HepG2 (cell line): ENCODE results near the gene TXNRD2. TPM values are rescaled to one million over a fixed set of nuclear protein-coding genes. Genes with fewer than 3 reads are reported as not detected.
A peak's percentile ranks its signal among the peaks of the same experiment; 100 is the strongest.

Experiments
- ATAC-seq: fragments of 200-7000 bp; cut with Tn5 transposase; 3 replicates; pipeline ENCODE4 v1.9.1; 2020; ENCODE audit warnings: mild to moderate bottlenecking, moderate library complexity
- BruUV-seq: library from RNA; stranded (reverse); fragments of 400-500 nt; replicated peaks from 2 replicates; lab custom pipeline; 2021; lab: Mats Ljungman, UMichigan
- CTCF ChIA-PET: fragments of 300-600 bp; formaldehyde crosslinking; extraction: SDS; loops from one replicate; lab custom pipeline; 2021; ENCODE audit warnings: low total read pairs, inconsistent platforms, low intra/inter-chr PET ratio; lab: Yijun Ruan, JAX
- POLR2A ChIA-PET: fragments of 350-600 bp; sonication (Branson Sonifier 250); formaldehyde crosslinking; loops from one replicate; lab custom pipeline; 2020; ENCODE audit warnings: antibody characterized with exemption, inconsistent platforms; lab: Yijun Ruan, JAX
- DNase-seq: peaks from one replicate; pipeline ENCODE4 v3.0.0-alpha.2; 2015; ENCODE audit warnings: low spot score
- FAIRE-seq: peaks from 3 replicates; lab custom pipeline; 2011; peaks lifted over from hg19 to GRCh38; lab: Jason Lieb, UNC
- H2AFZ ChIP-seq: one replicate; pipeline ENCODE4 v1.6.1; 2011; ENCODE audit warnings: low read length, inconsistent platforms
- H3K27ac ChIP-seq: fragments of 300-600 bp; 3 replicates; pipeline ENCODE4 v1.8.0; 2011; ENCODE audit warnings: mixed run types, mild to moderate bottlenecking, mixed read lengths, low read length, inconsistent platforms; ENCODE audit not compliant: insufficient read depth; ENCODE audit errors: extremely low read length
- H3K27me3 ChIP-seq, 2 experiments: fragments of 200-600 bp in 1 of 2; 2 replicates in 1 of 2; 3 replicates in 1 of 2; pipeline versions ENCODE4 v1.6.0 to v1.8.0; 2011; ENCODE audit warnings: low read length in 2 of 2, mild to moderate bottlenecking in 2 of 2, moderate library complexity in 2 of 2, inconsistent platforms in 1 of 2; ENCODE audit not compliant: insufficient read depth in 2 of 2, control insufficient read depth in 1 of 2
- H3K36me3 ChIP-seq, 2 experiments: fragments of 200-600 bp in 1 of 2; replicated peaks in 1 of 2; 2 replicates in 1 of 2; 3 replicates in 1 of 2; pipeline versions ENCODE4 v1.5.1 to v1.8.0; 2011; ENCODE audit warnings: low read length in 2 of 2, inconsistent platforms in 1 of 2; ENCODE audit not compliant: insufficient read depth in 2 of 2, control insufficient read depth in 1 of 2
- H3K4me1 ChIP-seq: 2 replicates; pipeline ENCODE4 v1.5.1; 2012; ENCODE audit warnings: low read length, inconsistent platforms; ENCODE audit not compliant: insufficient read depth
- H3K4me2 ChIP-seq: 2 replicates; pipeline ENCODE4 v1.6.0; 2011; ENCODE audit warnings: low read depth, low read length, inconsistent platforms
- H3K4me3 ChIP-seq, 3 experiments: fragments of 200-600 bp in 1 of 3; sonication (generic), shearing (Covaris generic) in 1 of 3; replicated peaks in 1 of 3; 2 replicates each; pipeline ENCODE4 v1.5.1; 2011 to 2016; ENCODE audit warnings: low read length in 3 of 3, inconsistent platforms in 2 of 3, low read depth in 2 of 3, mild to moderate bottlenecking in 2 of 3, control low read depth in 1 of 3, mixed read lengths in 1 of 3; ENCODE audit not compliant: insufficient read depth in 1 of 3
- H3K79me2 ChIP-seq: one replicate; pipeline ENCODE4 v1.6.1; 2011; ENCODE audit warnings: low read length, inconsistent platforms; ENCODE audit not compliant: insufficient read depth
- H3K9ac ChIP-seq: 2 replicates; pipeline ENCODE4 v1.6.0; 2011; ENCODE audit warnings: mild to moderate bottlenecking, low read depth, low read length, inconsistent platforms; ENCODE audit not compliant: insufficient read depth
- H3K9me3 ChIP-seq: 2 replicates; pipeline ENCODE4 v1.5.1; 2012; ENCODE audit warnings: mild to moderate bottlenecking, low read length
- H4K20me1 ChIP-seq: 2 replicates; pipeline ENCODE4 v1.6.0; 2011; ENCODE audit warnings: inconsistent platforms, mild to moderate bottlenecking, low read length, moderate library complexity; ENCODE audit not compliant: insufficient read depth
- HNRNPLL ChIP-seq: fragments of 200-400 bp; formaldehyde crosslinking; IDR thresholded peaks from 2 replicates; pipeline ENCODE4 v1.6.1; 2017; ENCODE audit warnings: mild to moderate bottlenecking, low read depth, low read length; ENCODE audit not compliant: poor library complexity, severe bottlenecking
- IKZF4 ChIP-seq: sonication (generic); formaldehyde crosslinking; IDR thresholded peaks from 2 replicates; pipeline ENCODE4 v1.5.1; 2020; ENCODE audit warnings: borderline replicate concordance, mild to moderate bottlenecking, low read depth, missing genetic modification reagents; ENCODE audit errors: not compliant biosample characterization
- MED1 ChIP-seq: sonication (generic); formaldehyde crosslinking; IDR thresholded peaks from 2 replicates; pipeline ENCODE4 v1.4.0; 2020; ENCODE audit warnings: missing genetic modification reagents
- MTA3 ChIP-seq: sonication (generic); formaldehyde crosslinking; IDR thresholded peaks from 2 replicates; pipeline ENCODE4 v1.4.0; 2020; ENCODE audit warnings: missing genetic modification reagents
- NKX3-1 ChIP-seq: sonication (generic); formaldehyde crosslinking; IDR thresholded peaks from 2 replicates; pipeline ENCODE4 v1.5.0; 2020; ENCODE audit warnings: missing genetic modification reagents
- PPARG ChIP-seq: conservative IDR thresholded peaks from 2 replicates; pipeline ENCODE4 v1.6.1; 2016; ENCODE audit warnings: missing biosample characterization, missing genetic modification reagents
- ZNF652 ChIP-seq: IDR thresholded peaks from 2 replicates; pipeline ENCODE4 v1.6.1; 2016; ENCODE audit warnings: low read depth, borderline replicate concordance
- ZNF772 ChIP-seq: sonication (generic); formaldehyde crosslinking; IDR thresholded peaks from 2 replicates; pipeline ENCODE4 v1.5.0; 2020; ENCODE audit warnings: mild to moderate bottlenecking, missing genetic modification reagents
- ZNF883 ChIP-seq: sonication (generic); formaldehyde crosslinking; IDR thresholded peaks from 2 replicates; pipeline ENCODE4 v1.5.1; 2020; ENCODE audit warnings: mild to moderate bottlenecking, missing genetic modification reagents; ENCODE audit errors: not compliant biosample characterization
- WGBS: methylation state at CpG from one replicate; pipeline ENCODE4 v1.1.6; 2017; ENCODE audit warnings: low lambda C conversion rate; 5-methylcytosine and 5-hydroxymethylcytosine counted together
- in situ Hi-C: cut with HindIII; loops from 2 replicates; pipeline ENCODE4 v1.10.0; 2017; ENCODE audit warnings: low pct_unique_long_range_greater_than_20kb; ENCODE audit not compliant: extremely low pct_ligation_motif_present
- intact Hi-C: fragments of 100-400 bp; cut with micrococcal nuclease; formaldehyde crosslinking; loops from one replicate; pipeline ENCODE4 v1.10.0; 2022; ENCODE audit not compliant: unreplicated experiment
- polyA plus RNA-seq, 8 experiments: library from polyadenylated mRNA; depleted of rRNA in 3 of 8; stranded (reverse) in 7 of 8; unstranded in 1 of 8; fragments of >200 nt; fragmentation: Illumina TruSeq in 4 of 8; extraction: Trizol in 4 of 8; gene quantifications; 2 replicates each; pipeline versions ENCODE4 v1.2.1 to v1.2.3, GENCODE V29; 2011 to 2016; ENCODE audit warnings: low read depth in 4 of 8, missing spikeins in 1 of 8, mixed read lengths in 1 of 8; ENCODE audit not compliant: insufficient read depth in 1 of 8
- total RNA-seq, 5 experiments: library from RNA; depleted of rRNA; stranded (reverse); fragments of >200 nt; fragmentation: Illumina TruSeq; extraction: Trizol; gene quantifications; 2 replicates each; pipeline ENCODE4 v1.2.3, GENCODE V29; 2016; ENCODE audit warnings: low read depth in 1 of 5

Gene TXNRD2
- total and polyA plus RNA-seq, 2 of the 13 experiments (the other 11 are each of a cell fraction or from before 2014, with no cell fraction given): 17.5 to 18.6 TPM

GRCh38 chr22:19875061-19875530 is 66.5 kb downstream of the TXNRD2 start:
- ATAC-seq (no peak), FAIRE-seq (no peak), DNase-seq (no peak)
- BruUV-seq: no TSS peak
- CTCF ChIA-PET: no interaction called here
- Histone ChIP-seq H3K4me3 (no peak overlapping the region), H3K4me1 (peaks cover 20% of the 10 kb centered on the region), H3K79me2 (no peaks in the 10 kb centered on the region), H3K4me2 (no peak overlapping the region), H3K36me3 (no peaks in the 10 kb centered on the region), H3K27me3 (no peaks in the 10 kb centered on the region), H2AFZ (no peak overlapping the region), H3K9ac (no peak overlapping the region), H3K27ac (no peak overlapping the region), H3K9me3 (no peaks in the 10 kb centered on the region), H4K20me1 (no peaks in the 10 kb centered on the region)
- no peak for TF ChIP-seq ZNF652 (CRISPR knock-in tag)
- TF ChIP-seq MED1 (CRISPR knock-in tag): no peak
- no peak for TF ChIP-seq IKZF4 (CRISPR knock-in tag)
- TF ChIP-seq NKX3-1 (CRISPR knock-in tag): no peak
- intact Hi-C loops (no loop called here), in situ Hi-C loops (no loop called here)
- POLR2A ChIA-PET: no interaction called here
- WGBS: 92% methylated on average over 2 of the region's 12 CpGs

- Histone ChIP-seq H3K4me3 (no peak overlapping the region), H3K36me3 (no peaks in the 10 kb centered on the region), H3K9me3 (no peaks in the 10 kb centered on the region), H3K4me2 (no peak overlapping the region), H3K9ac (no peak overlapping the region), H3K4me1 (peaks cover 21% of the 10 kb centered on the region), H4K20me1 (no peaks in the 10 kb centered on the region), H3K27ac (no peak overlapping the region), H3K79me2 (no peaks in the 10 kb centered on the region), H2AFZ (no peak overlapping the region), H3K27me3 (no peaks in the 10 kb centered on the region)
- FAIRE-seq (no peak), ATAC-seq (no peak), DNase-seq (no peak)
- TF ChIP-seq HNRNPLL (peak; percentile 2), PPARG (no peak), ZNF772 (CRISPR knock-in tag) (no peak), MTA3 (no peak), ZNF883 (no peak)
- 89% methylated on average over 6 of the region's 27 CpGs for WGBS
- no TSS peak for BruUV-seq
- CTCF ChIA-PET: no interaction called here
- intact Hi-C loops (no loop called here), in situ Hi-C loops (no loop called here)
- POLR2A ChIA-PET: no interaction called here
Measured at GRCh38 chr22:19874307-19875060, 67.1 kb downstream of the TXNRD2 start.
